Measurements from ENCODE around the gene SBNO1.

DNA sequence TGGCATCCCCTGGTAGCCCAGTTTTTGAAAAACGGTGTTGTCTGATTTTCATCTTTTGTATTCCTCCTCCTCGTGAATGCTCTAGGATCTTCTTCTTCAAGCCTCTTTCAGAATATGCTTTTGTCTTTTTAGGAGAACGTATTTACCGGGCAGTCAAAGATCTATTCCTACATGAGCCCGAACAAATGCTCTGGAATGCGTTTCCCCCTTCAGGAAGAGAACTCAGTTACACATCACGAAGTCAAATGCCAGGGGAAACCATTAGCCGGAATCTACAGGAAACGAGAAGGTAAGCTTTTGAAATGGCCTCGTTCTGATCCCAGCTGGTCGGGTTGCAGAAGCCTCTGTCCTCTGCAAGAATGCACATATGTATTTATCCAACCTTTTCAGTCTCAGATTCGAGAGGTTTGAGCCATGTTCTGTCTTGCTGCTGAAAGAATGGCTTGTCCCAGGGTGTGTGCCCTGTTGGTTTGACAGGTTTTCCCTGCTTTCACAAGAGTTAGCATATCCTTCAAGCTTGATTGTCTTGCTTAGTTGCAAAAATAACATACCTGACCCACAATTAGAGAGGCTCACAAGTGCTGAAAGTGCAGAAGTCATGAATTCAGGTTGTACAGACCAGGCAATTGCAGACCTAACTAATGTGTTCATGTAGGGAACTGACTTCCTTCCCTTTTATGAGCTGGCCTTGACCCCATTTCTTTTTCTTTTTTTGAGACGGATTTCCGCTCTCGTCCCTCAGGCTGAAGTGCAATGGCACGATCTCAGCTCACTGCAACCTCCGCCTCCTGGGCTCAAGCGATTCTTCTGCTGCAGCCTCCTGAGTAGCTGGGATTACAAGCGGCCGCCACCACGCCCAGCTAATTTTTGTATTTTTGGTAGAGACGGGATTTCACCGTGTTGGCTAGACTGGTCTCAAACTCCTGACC lies 26.1 kb upstream of the SBNO1 start:
- TF ChIP-seq, protein P1, sequence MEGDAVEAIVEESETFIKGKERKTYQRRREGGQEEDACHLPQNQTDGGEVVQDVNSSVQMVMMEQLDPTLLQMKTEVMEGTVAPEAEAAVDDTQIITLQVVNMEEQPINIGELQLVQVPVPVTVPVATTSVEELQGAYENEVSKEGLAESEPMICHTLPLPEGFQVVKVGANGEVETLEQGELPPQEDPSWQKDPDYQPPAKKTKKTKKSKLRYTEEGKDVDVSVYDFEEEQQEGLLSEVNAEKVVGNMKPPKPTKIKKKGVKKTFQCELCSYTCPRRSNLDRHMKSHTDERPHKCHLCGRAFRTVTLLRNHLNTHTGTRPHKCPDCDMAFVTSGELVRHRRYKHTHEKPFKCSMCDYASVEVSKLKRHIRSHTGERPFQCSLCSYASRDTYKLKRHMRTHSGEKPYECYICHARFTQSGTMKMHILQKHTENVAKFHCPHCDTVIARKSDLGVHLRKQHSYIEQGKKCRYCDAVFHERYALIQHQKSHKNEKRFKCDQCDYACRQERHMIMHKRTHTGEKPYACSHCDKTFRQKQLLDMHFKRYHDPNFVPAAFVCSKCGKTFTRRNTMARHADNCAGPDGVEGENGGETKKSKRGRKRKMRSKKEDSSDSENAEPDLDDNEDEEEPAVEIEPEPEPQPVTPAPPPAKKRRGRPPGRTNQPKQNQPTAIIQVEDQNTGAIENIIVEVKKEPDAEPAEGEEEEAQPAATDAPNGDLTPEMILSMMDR (conservative IDR thresholded peaks at IDR 0.05; ENCODE audit: low read length) = no peak
- TF ChIP-seq EZH2phosphoT487 (IDR thresholded peaks at IDR 0.05; ENCODE audit: borderline replicate concordance) = no peak

All from Loucy (cell line).